Esophagus squamous epithelium (tissue), 5 donors: Measurements from ENCODE around the gene GTPBP10. TPM values are rescaled to one million over a fixed set of nuclear protein-coding genes. Genes with fewer than 3 reads are reported as not detected.

Source experiments
- DNase-seq: peaks from one replicate; lab custom pipeline; 2025; lab: John Stamatoyannopoulos, UW
- H3K27ac ChIP-seq, 4 donors: fragments of 200-600 bp; sonication (generic); one replicate each; pipeline ENCODE4 v1.5.1; 2016 to 2019; ENCODE audit warnings: mild to moderate bottlenecking in 1 of 4
- H3K27me3 ChIP-seq, 4 donors: fragments of 200-600 bp; sonication (generic); 1 replicate in 3 of 4; 2 replicates in 1 of 4; pipeline versions ENCODE4 v1.5.1 to v1.6.0; 2017 to 2021; ENCODE audit warnings: antibody characterized with exemption in 1 of 4
- H3K36me3 ChIP-seq, 3 donors: fragments of 200-600 bp; sonication (generic); one replicate each; pipeline ENCODE4 v1.5.1; 2016 to 2019
- H3K4me1 ChIP-seq, 3 donors: fragments of 200-600 bp; sonication (generic); one replicate each; pipeline ENCODE4 v1.5.1; 2017 to 2019
- H3K4me3 ChIP-seq, 4 donors: fragments of 200-600 bp; sonication (generic); 1 replicate in 3 of 4; 2 replicates in 1 of 4; pipeline ENCODE4 v1.5.1; 2016 to 2019; ENCODE audit warnings: mild to moderate bottlenecking in 2 of 4, moderate library complexity in 1 of 4
- H3K9me3 ChIP-seq, 3 donors: fragments of 200-600 bp; sonication (generic); one replicate each; pipeline ENCODE4 v1.5.1; 2016 to 2019
- CTCF ChIP-seq, 6 experiments: fragments of 450-650 bp in 4 of 6; fragments of 200-600 bp in 2 of 6; sonication (generic) in 2 of 6; IDR thresholded peaks; one replicate each; pipeline ENCODE4 v1.5.1; 2016 to 2019; ENCODE audit warnings: antibody characterized with exemption in 6 of 6, mild to moderate bottlenecking in 4 of 6, moderate library complexity in 4 of 6
- POLR2A ChIP-seq, 4 donors: fragments of 450-650 bp; IDR thresholded peaks; one replicate each; pipeline ENCODE4 v1.6.1; 2017; ENCODE audit warnings: antibody characterized with exemption in 4 of 4, mild to moderate bottlenecking in 4 of 4, moderate library complexity in 3 of 4
- WGBS, 2 donors: methylation state at CpG; one replicate each; pipeline ENCODE4 v1.1.5; 2018; 5-methylcytosine and 5-hydroxymethylcytosine counted together
- intact Hi-C: fragments of 100-400 bp; cut with DNase I; formaldehyde crosslinking; loops from one replicate; pipeline ENCODE4 v1.15.0; 2022
- total RNA-seq, 4 donors: library from RNA; depleted of rRNA; stranded (reverse); fragments of >200 nt; gene quantifications; one replicate each; pipeline ENCODE4 v1.1.0, GENCODE V29; 2016
- donor health status: DM: yes; HTN: yes; CAD: no.

The GTPBP10 gene
- total RNA-seq, 4 donors from 2014 or later, result 12.2 to 21.1 (median 13.0) TPM

GRCh38 chr7:90425376-90425775, 78.9 kb downstream of the GTPBP10 start:
- TF ChIP-seq POLR2A (IDR thresholded peaks at IDR 0.05), result no peak
- intact Hi-C loops, result loop anchor here (10.0 kb wide), 1 partner anchor 271 kb away; the partner anchor contains the start of gene STEAP1
- H3K9me3 ChIP-seq, result no peaks in the 10 kb centered on the region
- DNase-seq, result no peak
- no peaks in the 10 kb centered on the region for H3K27me3 ChIP-seq
- peaks cover 0 to 2% (median 0%) of the 10 kb centered on the region in 3 donors for H3K4me1 ChIP-seq
- no peak overlapping the region for H3K4me3 ChIP-seq
- WGBS, 2 donors, result 39 to 53% methylated on average over 2 of the region's 2 CpGs
- H3K36me3 ChIP-seq, result no peaks in the 10 kb centered on the region
- H3K27ac ChIP-seq, result no peak overlapping the region

- Histone ChIP-seq H3K4me3 (no peak overlapping the region), H3K27me3 (no peaks in the 10 kb centered on the region), H3K9me3 (peaks cover 0 to 9% (median 0%) of the 10 kb centered on the region in 3 donors), H3K36me3 (no peaks in the 10 kb centered on the region), H3K27ac (peak overlapping the region in 1 of 4 donors; percentile 13), H3K4me1 (peaks cover 0 to 22% (median 0%) of the 10 kb centered on the region in 3 donors)
- DNase-seq, result no peak
- intact Hi-C loops, result no loop called here
- TF ChIP-seq POLR2A (IDR thresholded peaks at IDR 0.05), result no peak
- no peak for TF ChIP-seq CTCF (IDR thresholded peaks at IDR 0.05)
- 63 to 81% methylated on average over 4 to 6 of the region's 6 CpGs for WGBS, 2 donors
Observed at GRCh38 chr7:90430614-90431460, 84.3 kb downstream of the GTPBP10 start.

GRCh38 chr7:90432752-90433151, 86.2 kb downstream of the GTPBP10 start:
- Histone ChIP-seq H3K9me3 (peaks cover 0 to 9% (median 0%) of the 10 kb centered on the region in 3 donors), H3K27ac (peak overlapping the region in 3 of 4 donors; percentile 38 to 67 (median 51)), H3K4me1 (peaks cover 0 to 22% (median 0%) of the 10 kb centered on the region in 3 donors), H3K27me3 (no peaks in the 10 kb centered on the region), H3K36me3 (no peaks in the 10 kb centered on the region), H3K4me3 (no peak overlapping the region)
- intact Hi-C loops, result no loop called here
- no peak for DNase-seq
- TF ChIP-seq CTCF (IDR thresholded peaks at IDR 0.05) (no peak), POLR2A (IDR thresholded peaks at IDR 0.05) (peak in 1 of 4 donors; percentile 3)
- 42 to 43% methylated on average over 2 to 7 of the region's 10 CpGs for WGBS, 2 donors

GRCh38 chr7:90433221-90433620, 86.7 kb downstream of the GTPBP10 start:
- Histone ChIP-seq H3K27me3 (no peaks in the 10 kb centered on the region), H3K4me3 (no peak overlapping the region), H3K36me3 (no peaks in the 10 kb centered on the region), H3K27ac (peak overlapping the region in 3 of 4 donors; percentile 38 to 67 (median 51)), H3K4me1 (peaks cover 0 to 22% (median 0%) of the 10 kb centered on the region in 3 donors), H3K9me3 (peaks cover 0 to 9% (median 0%) of the 10 kb centered on the region in 3 donors)
- WGBS, 2 donors, result 23% methylated on average over 2 of the region's 3 CpGs; no CpG with 5 or more reads in 1 of the 2 donors
- intact Hi-C loops, result no loop called here
- no peak for DNase-seq
- TF ChIP-seq CTCF (IDR thresholded peaks at IDR 0.05), result no peak
- no peak for TF ChIP-seq POLR2A (IDR thresholded peaks at IDR 0.05)

Other genes starting within 250 kb of the GTPBP10 start
- gene STEAP1, start 192.2 kb upstream of the GTPBP10 start, total RNA-seq, result 10 to 100 TPM; 15.6 to 28.1 (median 21.7) TPM
- 10 to 100 TPM in 1 of 4 donors, 1 to 10 TPM in 3; 3.1 to 15.4 (median 7.0) TPM for gene STEAP2, start 135.0 kb upstream of the GTPBP10 start, total RNA-seq
- gene CFAP69, start 101.5 kb upstream of the GTPBP10 start, total RNA-seq, result 1 to 10 TPM; 1.8 to 9.0 (median 2.0) TPM
- not detected for gene FAM237B, start 25.4 kb upstream of the GTPBP10 start, total RNA-seq
- gene CLDN12, start 56.7 kb downstream of the GTPBP10 start, total RNA-seq, result 10 to 100 TPM; 13.0 to 24.3 (median 21.2) TPM
- gene PTTG1IP2, start 122.9 kb downstream of the GTPBP10 start, total RNA-seq, result not detected
- 1 to 10 TPM in 2 of 4 donors, under 1 TPM in 2; 0.38 to 3.6 (median 1.3) TPM for gene CDK14, start 249.6 kb downstream of the GTPBP10 start, total RNA-seq